HUES64 (cell line): ENCODE data around the gene FBXO3.

Source experiments
- H3K27ac ChIP-seq: 2 replicates; pipeline ENCODE4 v1.7.0; 2013; ENCODE audit warnings: low read depth, low read length, inconsistent platforms
- H3K27me3 ChIP-seq: 2 replicates; pipeline ENCODE4 v1.6.1; 2013; ENCODE audit warnings: mild to moderate bottlenecking, low read length; ENCODE audit not compliant: insufficient read depth
- H3K36me3 ChIP-seq: 2 replicates; pipeline ENCODE4 v1.6.1; 2013; ENCODE audit warnings: mild to moderate bottlenecking, low read length; ENCODE audit not compliant: insufficient read depth
- H3K4me1 ChIP-seq: 2 replicates; pipeline ENCODE4 v1.6.1; 2013; ENCODE audit warnings: mild to moderate bottlenecking, low read length, moderate library complexity; ENCODE audit not compliant: insufficient read depth
- H3K4me3 ChIP-seq: 2 replicates; pipeline ENCODE4 v1.5.1; 2013; ENCODE audit warnings: mild to moderate bottlenecking, low read length, moderate library complexity
- H3K9ac ChIP-seq: 2 replicates; pipeline ENCODE4 v1.6.1; 2013; ENCODE audit warnings: mild to moderate bottlenecking, low read depth, low read length
- H3K9me3 ChIP-seq: 2 replicates; pipeline ENCODE4 v1.6.1; 2013; ENCODE audit warnings: low read depth, low read length; ENCODE audit not compliant: insufficient read depth
- WGBS: fragments of 150-250, 120-280 bp; methylation state at CpG from one replicate; pipeline ENCODE4 v1.1.7; 2013; ENCODE audit warnings: missing lambda C conversion rate; 5-methylcytosine and 5-hydroxymethylcytosine counted together

FBXO3 gene

DNA sequence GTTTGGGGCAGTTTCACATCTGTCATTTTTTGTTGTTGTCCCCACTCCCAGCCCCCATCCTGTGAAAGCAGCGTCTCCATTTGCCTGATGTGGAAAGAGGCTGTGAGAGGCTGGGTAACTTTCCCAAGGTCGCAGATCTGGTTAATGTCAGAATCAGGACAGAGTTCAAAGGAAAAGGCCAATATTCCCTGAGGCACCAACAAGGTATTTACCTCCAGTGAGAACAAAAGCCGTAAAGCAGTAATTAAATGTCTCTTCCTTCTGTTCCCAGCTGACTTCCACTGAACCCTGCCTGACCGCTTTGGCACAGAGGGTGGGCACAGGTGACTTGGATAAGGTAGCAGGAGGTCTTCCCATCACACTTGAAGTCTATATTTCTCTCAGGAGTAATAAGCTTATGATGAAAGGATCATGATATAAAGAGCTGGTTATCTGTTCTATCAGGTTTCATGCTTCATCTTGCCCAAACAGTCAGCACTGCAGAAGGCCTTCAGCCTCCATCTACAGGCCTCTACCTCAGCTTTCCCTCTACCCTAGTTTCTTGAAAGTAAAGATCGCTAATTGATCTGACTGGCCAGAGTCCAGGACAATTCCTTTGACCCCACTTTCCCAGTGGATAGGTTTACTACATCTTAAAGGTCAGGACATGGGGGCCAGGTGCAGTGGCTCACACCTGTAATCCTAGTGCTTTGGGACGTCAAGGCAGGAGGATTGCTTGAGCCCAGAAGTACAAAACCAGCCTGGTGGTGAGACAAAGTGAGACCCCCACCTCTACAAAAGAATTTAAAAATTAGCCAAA lies 83.1 kb downstream of the FBXO3 start:
- no peak overlapping the region for H3K4me3 ChIP-seq
- no peak overlapping the region for H3K9ac ChIP-seq
- H3K4me1 ChIP-seq = peaks cover 36% of the 10 kb centered on the region
- WGBS = 85% methylated on average over 6 of the region's 6 CpGs
- H3K27me3 ChIP-seq = no peaks in the 10 kb centered on the region
- no peaks in the 10 kb centered on the region for H3K9me3 ChIP-seq
- H3K36me3 ChIP-seq = no peaks in the 10 kb centered on the region
- no peak overlapping the region for H3K27ac ChIP-seq
